Chondrocyte (in vitro differentiated cells): ENCODE measurements around the gene ZNF26. TPM values are rescaled to one million over a fixed set of nuclear protein-coding genes. Genes with fewer than 3 reads are reported as not detected.
A peak's percentile ranks its signal among the peaks of the same experiment; 100 is the strongest.
"Not testable (repeated sequence)": the region's sequence is repeated elsewhere in the genome, so short reads cannot be mapped to it uniquely, and the experiment has no call there.

Experiments used
- DNase-seq: peaks from one replicate; pipeline ENCODE4 v3.0.0; 2021; ENCODE audit warnings: mixed read lengths, low spot score
- H3K27ac Mint-ChIP-seq: one replicate; pipeline ENCODE4 v1.8.0; 2021; ENCODE audit warnings: mild to moderate bottlenecking, moderate library complexity, mixed read lengths; ENCODE audit not compliant: unreplicated experiment
- H3K27me3 Mint-ChIP-seq: 2 replicates; pipeline ENCODE4 v1.8.0; 2021; ENCODE audit warnings: low read depth, mixed read lengths
- H3K36me3 Mint-ChIP-seq: 2 replicates; pipeline ENCODE4 v1.8.0; 2021; ENCODE audit warnings: low read depth, mixed read lengths
- H3K4me1 Mint-ChIP-seq: 2 replicates; pipeline ENCODE4 v1.8.0; 2021; ENCODE audit warnings: low read depth, mild to moderate bottlenecking, mixed read lengths
- H3K4me3 Mint-ChIP-seq: one replicate; pipeline ENCODE4 v1.8.0; 2021; ENCODE audit warnings: mild to moderate bottlenecking, moderate library complexity, mixed read lengths; ENCODE audit not compliant: unreplicated experiment
- H3K9me3 Mint-ChIP-seq: 2 replicates; pipeline ENCODE4 v1.8.0; 2021; ENCODE audit warnings: low read depth, mixed read lengths
- long read RNA-seq: library from polyadenylated mRNA; stranded (forward); transcript quantifications from one replicate; pipeline ENCODE4 v2.0.0, GENCODE V29; 2021
- total RNA-seq: library from RNA; stranded (reverse); gene quantifications from 3 replicates; pipeline ENCODE4 v1.2.1, GENCODE V29; 2021
- TF ChIP-seq, protein P1 (sequence below): fragments of 200-600 bp; sonication (generic); IDR thresholded peaks from 2 replicates; pipeline ENCODE4 v1.5.0; 2021; ENCODE audit warnings: antibody characterized with exemption, mild to moderate bottlenecking, moderate library complexity

ZNF26 gene, protein sequence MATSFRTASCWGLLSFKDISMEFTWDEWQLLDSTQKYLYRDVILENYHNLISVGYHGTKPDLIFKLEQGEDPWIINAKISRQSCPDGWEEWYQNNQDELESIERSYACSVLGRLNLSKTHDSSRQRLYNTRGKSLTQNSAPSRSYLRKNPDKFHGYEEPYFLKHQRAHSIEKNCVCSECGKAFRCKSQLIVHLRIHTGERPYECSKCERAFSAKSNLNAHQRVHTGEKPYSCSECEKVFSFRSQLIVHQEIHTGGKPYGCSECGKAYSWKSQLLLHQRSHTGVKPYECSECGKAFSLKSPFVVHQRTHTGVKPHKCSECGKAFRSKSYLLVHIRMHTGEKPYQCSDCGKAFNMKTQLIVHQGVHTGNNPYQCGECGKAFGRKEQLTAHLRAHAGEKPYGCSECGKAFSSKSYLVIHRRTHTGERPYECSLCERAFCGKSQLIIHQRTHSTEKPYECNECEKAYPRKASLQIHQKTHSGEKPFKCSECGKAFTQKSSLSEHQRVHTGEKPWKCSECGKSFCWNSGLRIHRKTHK
- total RNA-seq: 8.0 to 10.0 TPM (median 9.6 TPM) in 3 replicates
- long read RNA-seq, full-length matches to known transcripts: 8 of 15 reads
- long read RNA-seq, partial matches to known transcripts: 1 of 15 reads
- long read RNA-seq, other reads (novel, unspliced or antisense): 6 of 15 reads

- TF ChIP-seq, protein P1, sequence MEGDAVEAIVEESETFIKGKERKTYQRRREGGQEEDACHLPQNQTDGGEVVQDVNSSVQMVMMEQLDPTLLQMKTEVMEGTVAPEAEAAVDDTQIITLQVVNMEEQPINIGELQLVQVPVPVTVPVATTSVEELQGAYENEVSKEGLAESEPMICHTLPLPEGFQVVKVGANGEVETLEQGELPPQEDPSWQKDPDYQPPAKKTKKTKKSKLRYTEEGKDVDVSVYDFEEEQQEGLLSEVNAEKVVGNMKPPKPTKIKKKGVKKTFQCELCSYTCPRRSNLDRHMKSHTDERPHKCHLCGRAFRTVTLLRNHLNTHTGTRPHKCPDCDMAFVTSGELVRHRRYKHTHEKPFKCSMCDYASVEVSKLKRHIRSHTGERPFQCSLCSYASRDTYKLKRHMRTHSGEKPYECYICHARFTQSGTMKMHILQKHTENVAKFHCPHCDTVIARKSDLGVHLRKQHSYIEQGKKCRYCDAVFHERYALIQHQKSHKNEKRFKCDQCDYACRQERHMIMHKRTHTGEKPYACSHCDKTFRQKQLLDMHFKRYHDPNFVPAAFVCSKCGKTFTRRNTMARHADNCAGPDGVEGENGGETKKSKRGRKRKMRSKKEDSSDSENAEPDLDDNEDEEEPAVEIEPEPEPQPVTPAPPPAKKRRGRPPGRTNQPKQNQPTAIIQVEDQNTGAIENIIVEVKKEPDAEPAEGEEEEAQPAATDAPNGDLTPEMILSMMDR: no peak
- Mint-ChIP-seq H3K36me3 (peaks cover 17% of the 10 kb centered on the region), H3K4me3 (peak within 1 kb of the TSS; percentile 90), H3K27me3 (no peaks in the 10 kb centered on the region), H3K4me1 (peaks cover 24% of the 10 kb centered on the region), H3K9me3 (peaks cover 17% of the 10 kb centered on the region), H3K27ac (peak within 1 kb of the TSS; percentile 93)
- DNase-seq: peak; percentile 90
Observed at GRCh38 chr12:132986001-132986884, at the start of gene ZNF26. Gene ZNF26, plus strand, starts transcription at chr12:132986367. Its CDS starts 474 bp downstream, at chr12:132986841.

GRCh38 chr12:132936921-132937320 lies 49.2 kb upstream of the ZNF26 start:
- H3K9me3 Mint-ChIP-seq: peaks cover 53% of the 10 kb centered on the region
- H3K4me3 Mint-ChIP-seq: not testable (repeated sequence)

DNA sequence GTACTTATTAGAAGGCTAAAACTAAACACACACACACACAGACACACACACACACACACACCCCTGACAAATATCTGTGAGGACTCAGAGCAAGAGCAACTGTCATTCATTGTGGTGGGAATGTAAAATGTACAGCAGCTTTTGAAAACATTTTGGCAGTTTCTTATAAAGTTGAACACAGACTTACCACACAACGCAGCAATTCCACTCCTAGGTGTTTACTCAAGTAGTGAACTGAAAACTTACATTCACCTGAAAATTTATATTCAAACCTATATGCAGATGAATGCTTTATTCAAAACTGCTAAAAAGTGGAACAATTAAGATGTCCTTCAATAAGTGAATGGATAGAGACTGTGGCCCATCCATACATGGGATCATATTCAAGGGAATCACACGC lies 48.7 kb upstream of the ZNF26 start:
- no peak for DNase-seq
- Mint-ChIP-seq H3K27me3 (no peaks in the 10 kb centered on the region), H3K36me3 (peaks cover 59% of the 10 kb centered on the region), H3K4me1 (no peaks in the 10 kb centered on the region), H3K4me3 (no peak overlapping the region), H3K27ac (no peak overlapping the region), H3K9me3 (peaks cover 51% of the 10 kb centered on the region)
- TF ChIP-seq, protein P1: no peak

More at GRCh38 chr12:132936921-132937320, 49.2 kb upstream of the ZNF26 start:
- peaks cover 61% of the 10 kb centered on the region for H3K36me3 Mint-ChIP-seq
- not testable (repeated sequence) for DNase-seq, H3K27me3 Mint-ChIP-seq, H3K4me1 Mint-ChIP-seq, H3K27ac Mint-ChIP-seq

GRCh38 chr12:132938807-132939206 lies 47.4 kb upstream of the ZNF26 start:
- Mint-ChIP-seq H3K9me3 (peaks cover 44% of the 10 kb centered on the region), H3K36me3 (peaks cover 61% of the 10 kb centered on the region)
- not testable (repeated sequence) for H3K27ac Mint-ChIP-seq, H3K4me1 Mint-ChIP-seq, H3K27me3 Mint-ChIP-seq, H3K4me3 Mint-ChIP-seq, DNase-seq

GRCh38 chr12:132940071-132940719 lies 46.0 kb upstream of the ZNF26 start:
- TF ChIP-seq, protein P1: no peak
- H3K4me3 Mint-ChIP-seq: no peak overlapping the region
- DNase-seq: no peak
- peaks cover 61% of the 10 kb centered on the region for H3K36me3 Mint-ChIP-seq
- H3K27ac Mint-ChIP-seq: no peak overlapping the region
- no peaks in the 10 kb centered on the region for H3K27me3 Mint-ChIP-seq
- H3K9me3 Mint-ChIP-seq: peaks cover 48% of the 10 kb centered on the region
- H3K4me1 Mint-ChIP-seq: no peaks in the 10 kb centered on the region
